ENCODE results near the gene UNK. TPM values are rescaled to one million over a fixed set of nuclear protein-coding genes. Genes with fewer than 3 reads are reported as not detected.

The UNK gene
- total and polyA plus RNA-seq, 9 of the 15 experiments (the other 6 are each of a cell fraction or from before 2014, with no cell fraction given): 12.8 to 38.6 (median 24.8) TPM

GRCh38 chr17:75779250-75779986 is 5.2 kb upstream of the UNK start (continued):
- peak; percentile 99 for TF ChIP-seq RBM14 (IDR thresholded peaks at IDR 0.05; ENCODE audit: borderline replicate concordance, insufficient read depth, low read depth, low read length)
- peak; percentile 73 for TF ChIP-seq GABPA (tag; conservative IDR thresholded peaks at IDR 0.05; ENCODE audit: low read depth)
- peak; percentile 91 for TF ChIP-seq ZBTB1 (CRISPR knock-in tag; IDR thresholded peaks at IDR 0.05; ENCODE audit: borderline replicate concordance, low read depth)
- TF ChIP-seq ZSCAN32 (CRISPR knock-in tag; IDR thresholded peaks at IDR 0.05): 0 out of 2 replicates have a peak, but pooled peaks have one; percentile 42
- TF ChIP-seq BACH1 (tag; IDR thresholded peaks at IDR 0.05): no peak
- TF ChIP-seq THRB (CRISPR knock-in tag; conservative IDR thresholded peaks at IDR 0.05): 0 out of 2 replicates have a peak, but pooled peaks have one; percentile 49
- 0 out of 2 replicates have a peak, but pooled peaks have one; percentile 85 for TF ChIP-seq ZFPM2 (CRISPR knock-in tag; IDR thresholded peaks at IDR 0.05)
- TF ChIP-seq CAMTA2 (CRISPR knock-in tag; conservative IDR thresholded peaks at IDR 0.05): 0 out of 2 replicates have a peak, but pooled peaks have one; percentile 34
- no peak for TF ChIP-seq ZNF561 (CRISPR knock-in tag; conservative IDR thresholded peaks at IDR 0.05)
- peak in 1 of 2 experiments; percentile 97; a peak in 2 of 4 replicates for TF ChIP-seq BCLAF1 (IDR thresholded peaks at IDR 0.05; ENCODE audit: borderline replicate concordance in 1 of 2, control insufficient read depth in 1 of 2, low read depth in 2 of 2, low read length in 1 of 2)
- peak; percentile 63; the same call in 1 of the 2 replicates for TF ChIP-seq LARP7 (IDR thresholded peaks at IDR 0.05)
- no peak for TF ChIP-seq HMG20A (CRISPR knock-in tag; conservative IDR thresholded peaks at IDR 0.05)
- TF ChIP-seq CREBBP (IDR thresholded peaks at IDR 0.05; ENCODE audit: low read depth, low read length): no peak
- TF ChIP-seq CXXC5 (CRISPR knock-in tag; IDR thresholded peaks at IDR 0.05): peak; percentile 88
- peak; percentile 76 for TF ChIP-seq ELF4 (CRISPR knock-in tag; IDR thresholded peaks at IDR 0.05)
- peak; percentile 97 for TF ChIP-seq CC2D1A (IDR thresholded peaks at IDR 0.05)
- no peak for TF ChIP-seq RAD51 (IDR thresholded peaks at IDR 0.05; ENCODE audit: borderline replicate concordance, low read depth)
- TF ChIP-seq EP400 (IDR thresholded peaks at IDR 0.05): peak; percentile 80
- TF ChIP-seq ATF6 (CRISPR knock-in tag; IDR thresholded peaks at IDR 0.05): peak; percentile 94; the same call in 1 of the 2 replicates
- TF ChIP-seq SRSF3 (IDR thresholded peaks at IDR 0.05; ENCODE audit: insufficient read depth, low read length): no peak
- TF ChIP-seq ETS2 (tag; IDR thresholded peaks at IDR 0.05; ENCODE audit: borderline replicate concordance, poor library complexity, severe bottlenecking): peak; percentile 56
